ENCODE measurements around the gene C1orf232. TPM values are rescaled to one million over a fixed set of nuclear protein-coding genes. Genes with fewer than 3 reads are reported as not detected.

The C1orf232 gene
- total RNA-seq, 1 donor from 2014 or later, result not detected

- no peak for DNase-seq
- Mint-ChIP-seq H3K4me1 (no peaks in the 10 kb centered on the region), H3K27ac (no peak overlapping the region), H3K4me3 (no peak overlapping the region), H3K27me3 (peaks cover 33% of the 10 kb centered on the region), H3K36me3 (ENCODE audit: low read depth) (no peaks in the 10 kb centered on the region), H3K9me3 (no peaks in the 10 kb centered on the region)
- ChIA-PET POLR2A (interaction anchor here (0.6 to 1.0 kb wide), 2 partner anchors 13 to 14 kb away, joined by 3 to 6 read pairs; partner anchors contain the start of gene ZNF593), CTCF (interaction anchor here (1.7 to 1.8 kb wide), 2 partner anchors 11 to 13 kb away, joined by 4 to 12 read pairs; partner anchors contain the start of gene ZNF593)
- ATAC-seq (ENCODE audit: low read depth), result no peak
- TF ChIP-seq CTCF (IDR thresholded peaks at IDR 0.05), result no peak
- intact Hi-C loops (cut with micrococcal nuclease), result no loop called here
These were observed 12.3 kb downstream of the C1orf232 start for GRCh38 chr1:26156285-26157038.

GRCh38 chr1:26155370-26156284, 13.1 kb downstream of the C1orf232 start:
- Mint-ChIP-seq H3K27me3 (peaks cover 31% of the 10 kb centered on the region), H3K9me3 (no peaks in the 10 kb centered on the region), H3K27ac (no peak overlapping the region), H3K4me3 (no peak overlapping the region), H3K4me1 (no peaks in the 10 kb centered on the region), H3K36me3 (ENCODE audit: low read depth) (no peaks in the 10 kb centered on the region)
- TF ChIP-seq CTCF (IDR thresholded peaks at IDR 0.05), result no peak
- POLR2A ChIA-PET, result no interaction called here
- no peak for ATAC-seq (ENCODE audit: low read depth)
- no peak for DNase-seq
- CTCF ChIA-PET, result interaction anchor here (0.7 to 1.7 kb wide), 3 partner anchors 11 to 261 kb away, joined by 3 to 4 read pairs (median 4); partner anchors contain the start of gene ZNF593
- intact Hi-C loops (cut with micrococcal nuclease), result no loop called here

GRCh38 chr1:26154750-26155149, 14.0 kb downstream of the C1orf232 start:
- no peaks in the 10 kb centered on the region for H3K9me3 Mint-ChIP-seq
- no peak overlapping the region for H3K4me3 Mint-ChIP-seq
- peaks cover 30% of the 10 kb centered on the region for H3K27me3 Mint-ChIP-seq
- H3K27ac Mint-ChIP-seq, result no peak overlapping the region
- ChIA-PET POLR2A (interaction anchor here (0.6 kb wide), 1 partner anchor 154 kb away, joined by 4 read pairs; no protein-coding TSS in a partner anchor), CTCF (interaction anchor here (0.7 to 1.6 kb wide), 3 partner anchors 10 to 262 kb away, joined by 3 to 7 read pairs (median 4); no protein-coding TSS in a partner anchor)
- intact Hi-C loops (cut with micrococcal nuclease), result no loop called here
- TF ChIP-seq CTCF (IDR thresholded peaks at IDR 0.05), result no peak
- ATAC-seq (ENCODE audit: low read depth) (no peak), DNase-seq (no peak)
- H3K36me3 Mint-ChIP-seq (ENCODE audit: low read depth), result no peaks in the 10 kb centered on the region
- no peaks in the 10 kb centered on the region for H3K4me1 Mint-ChIP-seq

GRCh38 chr1:26153966-26154532, 14.7 kb downstream of the C1orf232 start:
- H3K4me1 Mint-ChIP-seq, result no peaks in the 10 kb centered on the region
- ChIA-PET POLR2A (interaction anchor here (0.6 kb wide), 1 partner anchor 153 kb away, joined by 4 read pairs; no protein-coding TSS in a partner anchor), CTCF (interaction anchor here (1.6 kb wide), 1 partner anchor 9 kb away, joined by 7 read pairs; no protein-coding TSS in a partner anchor)
- no peak for TF ChIP-seq CTCF (IDR thresholded peaks at IDR 0.05)
- H3K9me3 Mint-ChIP-seq, result no peaks in the 10 kb centered on the region
- H3K27me3 Mint-ChIP-seq, result peaks cover 26% of the 10 kb centered on the region
- no peaks in the 10 kb centered on the region for H3K36me3 Mint-ChIP-seq (ENCODE audit: low read depth)
- intact Hi-C loops (cut with micrococcal nuclease), result no loop called here
- no peak overlapping the region for H3K27ac Mint-ChIP-seq
- no peak overlapping the region for H3K4me3 Mint-ChIP-seq
- ATAC-seq (ENCODE audit: low read depth) (no peak), DNase-seq (no peak)
